Progenitor cell of endocrine pancreas (in vitro differentiated cells): ENCODE data around the gene SNTG2. TPM values are rescaled to one million over a fixed set of nuclear protein-coding genes. Genes with fewer than 3 reads are reported as not detected.

Experiments used
- DNase-seq: peaks from one replicate; pipeline ENCODE4 v3.0.0; 2021; ENCODE audit warnings: low spot score; ENCODE audit not compliant: unreplicated experiment
- H3K27ac Mint-ChIP-seq: 2 replicates; pipeline ENCODE4 v1.8.0; 2021; ENCODE audit warnings: mild to moderate bottlenecking, moderate library complexity, mixed read lengths
- H3K27me3 Mint-ChIP-seq: 2 replicates; pipeline ENCODE4 v1.8.0; 2021; ENCODE audit warnings: mixed read lengths
- H3K36me3 Mint-ChIP-seq: 2 replicates; pipeline ENCODE4 v1.8.0; 2022; ENCODE audit warnings: mixed read lengths; ENCODE audit not compliant: insufficient read depth
- H3K4me1 Mint-ChIP-seq: 2 replicates; pipeline ENCODE4 v1.8.0; 2021; ENCODE audit warnings: low read depth, mixed read lengths
- H3K4me3 Mint-ChIP-seq: 2 replicates; pipeline ENCODE4 v1.8.0; 2021; ENCODE audit warnings: low read depth, mild to moderate bottlenecking, moderate library complexity, mixed read lengths
- H3K9me3 Mint-ChIP-seq: 2 replicates; pipeline ENCODE4 v1.8.0; 2021; ENCODE audit warnings: low read depth, mixed read lengths
- total RNA-seq: library from RNA; stranded (reverse); gene quantifications from 2 replicates; pipeline ENCODE4 v1.2.1, GENCODE V29; 2021
- TF ChIP-seq, protein P1 (sequence below): fragments of 200-600 bp; sonication (generic); IDR thresholded peaks from one replicate; pipeline ENCODE4 v1.5.0; 2021; ENCODE audit warnings: antibody characterized with exemption, mild to moderate bottlenecking; ENCODE audit not compliant: unreplicated experiment

Gene SNTG2
- total RNA-seq, 1 donor from 2014 or later, result 0.50 TPM

DNA sequence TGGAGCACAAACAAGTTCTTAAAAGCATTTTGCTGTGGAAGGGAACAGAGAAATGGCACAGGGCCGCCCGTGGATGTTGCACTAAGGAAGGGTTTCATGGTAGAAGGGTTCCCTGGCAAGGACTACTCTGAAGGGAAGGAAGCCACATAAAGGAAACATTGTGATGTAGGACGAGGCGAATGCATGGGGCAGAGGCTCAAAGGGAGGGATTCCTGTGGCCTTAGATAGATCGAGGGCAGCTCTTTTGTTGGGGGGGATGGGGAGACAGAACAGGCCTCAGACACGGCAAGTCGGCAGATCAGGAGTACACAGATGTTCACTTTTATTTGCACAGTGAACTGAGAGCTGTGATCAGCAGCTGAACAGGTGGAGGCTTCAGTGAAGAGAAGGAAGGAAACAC lies 205.4 kb downstream of the SNTG2 start:
- Mint-ChIP-seq H3K4me3 (no peak overlapping the region), H3K9me3 (no peaks in the 10 kb centered on the region), H3K36me3 (no peaks in the 10 kb centered on the region), H3K4me1 (no peaks in the 10 kb centered on the region), H3K27ac (no peak overlapping the region), H3K27me3 (no peaks in the 10 kb centered on the region)
- no peak for DNase-seq
- TF ChIP-seq, protein P1, sequence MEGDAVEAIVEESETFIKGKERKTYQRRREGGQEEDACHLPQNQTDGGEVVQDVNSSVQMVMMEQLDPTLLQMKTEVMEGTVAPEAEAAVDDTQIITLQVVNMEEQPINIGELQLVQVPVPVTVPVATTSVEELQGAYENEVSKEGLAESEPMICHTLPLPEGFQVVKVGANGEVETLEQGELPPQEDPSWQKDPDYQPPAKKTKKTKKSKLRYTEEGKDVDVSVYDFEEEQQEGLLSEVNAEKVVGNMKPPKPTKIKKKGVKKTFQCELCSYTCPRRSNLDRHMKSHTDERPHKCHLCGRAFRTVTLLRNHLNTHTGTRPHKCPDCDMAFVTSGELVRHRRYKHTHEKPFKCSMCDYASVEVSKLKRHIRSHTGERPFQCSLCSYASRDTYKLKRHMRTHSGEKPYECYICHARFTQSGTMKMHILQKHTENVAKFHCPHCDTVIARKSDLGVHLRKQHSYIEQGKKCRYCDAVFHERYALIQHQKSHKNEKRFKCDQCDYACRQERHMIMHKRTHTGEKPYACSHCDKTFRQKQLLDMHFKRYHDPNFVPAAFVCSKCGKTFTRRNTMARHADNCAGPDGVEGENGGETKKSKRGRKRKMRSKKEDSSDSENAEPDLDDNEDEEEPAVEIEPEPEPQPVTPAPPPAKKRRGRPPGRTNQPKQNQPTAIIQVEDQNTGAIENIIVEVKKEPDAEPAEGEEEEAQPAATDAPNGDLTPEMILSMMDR, result no peak

DNA sequence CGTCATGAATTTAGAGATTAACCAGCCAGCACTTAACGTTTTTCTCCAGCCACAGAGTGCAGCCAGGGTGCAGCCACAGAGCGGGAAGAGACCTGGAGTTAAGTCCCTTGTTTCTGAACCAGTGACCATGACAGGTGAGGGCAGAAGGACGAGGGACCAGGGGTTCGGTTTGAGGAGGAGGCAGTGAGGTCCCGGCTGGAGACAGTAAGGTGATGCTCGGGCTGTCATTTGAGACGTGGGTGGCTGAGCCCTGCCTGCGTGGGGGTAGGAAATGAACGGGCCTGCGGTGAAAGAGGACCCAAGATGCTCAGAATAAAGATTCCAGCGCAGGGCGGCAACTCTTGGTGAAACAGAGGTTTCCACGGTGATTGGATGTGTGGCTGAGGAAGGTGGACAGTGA lies 205.9 kb downstream of the SNTG2 start:
- Mint-ChIP-seq H3K4me3 (no peak overlapping the region), H3K36me3 (no peaks in the 10 kb centered on the region), H3K27me3 (no peaks in the 10 kb centered on the region), H3K4me1 (no peaks in the 10 kb centered on the region), H3K27ac (no peak overlapping the region), H3K9me3 (no peaks in the 10 kb centered on the region)
- TF ChIP-seq, protein P1, result no peak
- no peak for DNase-seq

- Mint-ChIP-seq H3K4me3 (no peak overlapping the region), H3K9me3 (no peaks in the 10 kb centered on the region), H3K36me3 (no peaks in the 10 kb centered on the region), H3K27me3 (no peaks in the 10 kb centered on the region), H3K4me1 (no peaks in the 10 kb centered on the region), H3K27ac (no peak overlapping the region)
- DNase-seq, result no peak
- TF ChIP-seq, protein P1, result no peak
Observed at GRCh38 chr2:1157107-1157506, 206.5 kb downstream of the SNTG2 start.

DNA sequence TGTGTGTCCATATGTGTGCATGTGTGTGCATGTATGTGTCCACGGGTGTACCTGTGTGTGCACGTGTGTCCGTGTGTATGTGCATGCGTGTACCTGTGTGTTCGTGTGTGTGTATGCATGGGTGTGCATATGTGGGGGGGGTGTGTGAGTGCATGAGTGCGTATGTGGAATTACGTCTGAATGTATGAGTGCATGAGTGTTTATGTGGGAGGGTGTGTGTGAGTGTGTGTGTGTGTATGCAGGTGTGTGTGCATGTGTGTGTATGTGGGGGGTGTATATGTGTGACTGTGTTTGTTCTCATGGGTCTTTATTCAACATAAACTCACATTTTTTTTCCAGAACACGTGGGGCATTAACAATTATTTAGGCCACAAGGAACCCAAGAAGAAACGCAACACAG lies 208.4 kb downstream of the SNTG2 start:
- Mint-ChIP-seq H3K4me3 (no peak overlapping the region), H3K4me1 (no peaks in the 10 kb centered on the region), H3K36me3 (no peaks in the 10 kb centered on the region), H3K9me3 (peaks cover 3% of the 10 kb centered on the region), H3K27me3 (no peaks in the 10 kb centered on the region), H3K27ac (no peak overlapping the region)
- TF ChIP-seq, protein P1, result no peak
- no peak for DNase-seq

DNA sequence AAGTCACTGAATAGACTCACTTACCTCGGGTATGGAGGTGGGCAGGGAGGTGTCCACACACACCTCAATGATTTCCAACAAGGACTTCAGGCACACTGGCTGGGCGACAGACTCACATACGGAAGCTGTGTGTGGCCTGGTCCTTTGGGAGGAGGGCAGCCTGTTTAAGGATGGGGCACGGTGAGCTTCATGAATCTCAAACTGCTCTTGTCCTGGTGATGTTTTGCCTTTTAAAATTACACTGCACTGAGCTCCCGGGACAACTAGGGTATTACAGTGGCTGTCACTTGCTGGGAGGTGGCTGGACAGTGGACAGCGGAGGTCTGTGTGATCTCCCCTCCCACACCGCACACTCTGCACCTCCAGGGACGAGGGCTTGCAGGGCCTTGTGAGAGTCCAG lies 211.6 kb downstream of the SNTG2 start:
- no peaks in the 10 kb centered on the region for H3K27me3 Mint-ChIP-seq
- peaks cover 3% of the 10 kb centered on the region for H3K9me3 Mint-ChIP-seq
- no peak overlapping the region for H3K27ac Mint-ChIP-seq
- no peak for DNase-seq
- H3K36me3 Mint-ChIP-seq, result no peaks in the 10 kb centered on the region
- no peak overlapping the region for H3K4me3 Mint-ChIP-seq
- H3K4me1 Mint-ChIP-seq, result no peaks in the 10 kb centered on the region
- TF ChIP-seq, protein P1, result no peak
